ENCODE results near the gene MYLK.

DNA sequence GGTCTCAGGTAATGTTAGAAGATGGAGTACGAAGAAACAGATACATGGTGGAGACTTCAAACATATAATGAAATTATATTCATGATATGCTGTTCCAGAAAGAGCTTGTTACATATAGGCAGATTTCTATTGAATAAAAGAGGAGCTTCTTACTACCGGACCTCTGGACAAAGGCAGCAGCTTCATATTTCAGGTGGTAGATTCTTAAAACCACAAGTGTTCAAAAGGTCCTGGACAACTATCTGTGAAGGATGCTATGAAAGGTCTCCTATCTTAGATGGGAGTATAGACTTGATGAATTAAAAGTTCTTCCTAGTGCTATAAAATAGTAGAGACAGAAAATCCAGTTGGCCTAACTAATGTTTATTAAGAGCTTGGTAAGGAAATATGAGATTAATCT, 43.2 kb downstream of the MYLK start:
- TF ChIP-seq CTCF (IDR thresholded peaks at IDR 0.05), result no peak
- TF ChIP-seq POLR2A (IDR thresholded peaks at IDR 0.05), result no peak
